ENCODE data around the gene SLK.

Gene SLK

GRCh38 chr10:103954543-103954942, 12.4 kb upstream of the SLK start:
- H3K4me3 ChIP-seq (ENCODE audit: low read length): no peak overlapping the region
- no peak for TF ChIP-seq CTCF (conservative IDR thresholded peaks at IDR 0.05; ENCODE audit: low read depth, low read length)
- DNase-seq (ENCODE audit: low read depth): no peak

- no peak for TF ChIP-seq CTCF (conservative IDR thresholded peaks at IDR 0.05; ENCODE audit: low read depth, low read length)
- no peak overlapping the region for H3K4me3 ChIP-seq (ENCODE audit: low read length)
- DNase-seq (ENCODE audit: low read depth): peak; percentile 82
Measured at GRCh38 chr10:103958996-103959395, 7.9 kb upstream of the SLK start.

- no peak for TF ChIP-seq CTCF (conservative IDR thresholded peaks at IDR 0.05; ENCODE audit: low read depth, low read length)
- no peak overlapping the region for H3K4me3 ChIP-seq (ENCODE audit: low read length)
- no peak for DNase-seq (ENCODE audit: low read depth)
Measured at GRCh38 chr10:103960103-103960502, 6.8 kb upstream of the SLK start.

GRCh38 chr10:103967448-103968071, 620 bp downstream of the SLK start:
- DNase-seq (ENCODE audit: low read depth): no peak
- H3K4me3 ChIP-seq (ENCODE audit: low read length): peak overlapping the region; percentile 97
- no peak for TF ChIP-seq CTCF (conservative IDR thresholded peaks at IDR 0.05; ENCODE audit: low read depth, low read length)

GRCh38 chr10:103968441-103969391, 1.8 kb downstream of the SLK start:
- no peak for TF ChIP-seq CTCF (conservative IDR thresholded peaks at IDR 0.05; ENCODE audit: low read depth, low read length)
- no peak for DNase-seq (ENCODE audit: low read depth)
- peak overlapping the region; percentile 97 for H3K4me3 ChIP-seq (ENCODE audit: low read length)

GRCh38 chr10:103969436-103969835, 2.5 kb downstream of the SLK start:
- TF ChIP-seq CTCF (conservative IDR thresholded peaks at IDR 0.05; ENCODE audit: low read depth, low read length): no peak
- DNase-seq (ENCODE audit: low read depth): no peak

More at GRCh38 chr10:103969436-103969835, 2.5 kb downstream of the SLK start:
- peak overlapping the region; percentile 97 for H3K4me3 ChIP-seq (ENCODE audit: low read length)
